WERI-Rb-1 (cell line): ENCODE results near the gene TEN1.

Source experiments
- DNase-seq: peaks from one replicate; pipeline ENCODE4 v3.0.0-alpha.2; 2020
- H3K27ac ChIP-seq: fragments of 250-450 bp; sonication (Bioruptor Pico); 2 replicates; pipeline ENCODE4 v1.5.1; 2020; ENCODE audit warnings: mild to moderate bottlenecking, moderate library complexity
- H3K27me3 ChIP-seq: fragments of 250-450 bp; sonication (Bioruptor Pico); 2 replicates; pipeline ENCODE4 v1.5.1; 2021; ENCODE audit warnings: mild to moderate bottlenecking, low read depth, moderate library complexity; ENCODE audit not compliant: insufficient read depth, severe bottlenecking
- H3K36me3 ChIP-seq: fragments of 250-450 bp; sonication (Bioruptor Pico); 2 replicates; pipeline ENCODE4 v1.5.1; 2020; ENCODE audit warnings: mild to moderate bottlenecking, moderate library complexity
- H3K4me3 ChIP-seq: 2 replicates; pipeline ENCODE4 v1.5.1; 2011; ENCODE audit warnings: low read depth, mild to moderate bottlenecking, control low read depth, low read length
- H3K9me3 ChIP-seq: fragments of 250-450 bp; sonication (Bioruptor Pico); 2 replicates; pipeline ENCODE4 v1.5.1; 2021; ENCODE audit warnings: mild to moderate bottlenecking, moderate library complexity; ENCODE audit not compliant: severe bottlenecking
- CTCF ChIP-seq: IDR thresholded peaks from 2 replicates; pipeline ENCODE4 v1.5.1; 2011; ENCODE audit warnings: low read depth, mild to moderate bottlenecking, control low read depth, inconsistent platforms, low read length

TEN1 gene

GRCh38 chr17:75994802-75995370 is 15.8 kb downstream of the TEN1 start:
- Histone ChIP-seq H3K27ac (no peak overlapping the region), H3K9me3 (no peaks in the 10 kb centered on the region)
- TF ChIP-seq CTCF: no peak

GRCh38 chr17:75995385-75995925 is 16.4 kb downstream of the TEN1 start:
- H3K9me3 ChIP-seq: no peaks in the 10 kb centered on the region
- TF ChIP-seq CTCF: no peak
- DNase-seq: no peak
- peaks cover 36% of the 10 kb centered on the region for H3K36me3 ChIP-seq
- H3K27me3 ChIP-seq: no peaks in the 10 kb centered on the region
- no peak overlapping the region for H3K27ac ChIP-seq
- no peak overlapping the region for H3K4me3 ChIP-seq

More at GRCh38 chr17:75994802-75995370, 15.8 kb downstream of the TEN1 start:
- H3K36me3 ChIP-seq: peaks cover 32% of the 10 kb centered on the region
- H3K27me3 ChIP-seq: no peaks in the 10 kb centered on the region
- no peak overlapping the region for H3K4me3 ChIP-seq
- DNase-seq: no peak

- Histone ChIP-seq H3K27me3 (no peaks in the 10 kb centered on the region), H3K9me3 (no peaks in the 10 kb centered on the region), H3K27ac (peak overlapping the region; percentile 14; the same call in 1 of the 2 replicates), H3K36me3 (peaks cover 34% of the 10 kb centered on the region), H3K4me3 (no peak overlapping the region)
- DNase-seq: no peak
- no peak for TF ChIP-seq CTCF
These were observed 17.9 kb downstream of the TEN1 start for GRCh38 chr17:75996665-75997590.

GRCh38 chr17:75998327-75998795 is 19.3 kb downstream of the TEN1 start:
- no peak for DNase-seq
- H3K4me3 ChIP-seq: no peak overlapping the region
- no peaks in the 10 kb centered on the region for H3K9me3 ChIP-seq
- no peak overlapping the region for H3K27ac ChIP-seq
- H3K27me3 ChIP-seq: no peaks in the 10 kb centered on the region
- TF ChIP-seq CTCF: no peak
- peaks cover 37% of the 10 kb centered on the region for H3K36me3 ChIP-seq

- Histone ChIP-seq H3K27me3 (no peaks in the 10 kb centered on the region), H3K27ac (peak overlapping the region; percentile 53), H3K4me3 (no peak overlapping the region), H3K36me3 (peaks cover 42% of the 10 kb centered on the region), H3K9me3 (no peaks in the 10 kb centered on the region)
- TF ChIP-seq CTCF: peak; percentile 93
- peak; percentile 81 for DNase-seq
These were observed 21.1 kb downstream of the TEN1 start for GRCh38 chr17:76000016-76000754.
